Occipital lobe (tissue), 2 donors: Measurements from ENCODE around the gene CHCHD1. TPM values are rescaled to one million over a fixed set of nuclear protein-coding genes. Genes with fewer than 3 reads are reported as not detected.

Source experiments
- small RNA-seq: library from RNA; depleted of rRNA; stranded (forward); fragments of <200 nt; gene quantifications from one replicate; pipeline ENCODE3, GENCODE V24; 2014
- total RNA-seq: library from RNA; depleted of rRNA; stranded (reverse); fragments of >200 nt; gene quantifications from one replicate; pipeline ENCODE4 v1.2.3, GENCODE V29; 2014

Gene CHCHD1
- total RNA-seq, 1 donor from 2014 or later: 14.5 TPM

Small RNA genes within 50 kb of the gene (small RNA-seq; reads per million reads assigned to genes)
- not detected for gene AC022400.4
- gene AC022400.9: not detected
- not detected for gene ZSWIM8-AS1

Other genes with a start within 250 kb of the CHCHD1 start
- 31.7 TPM for gene USP54, start 190.7 kb upstream of the CHCHD1 start, total RNA-seq
- 0.78 TPM for gene MYOZ1, start 140.6 kb upstream of the CHCHD1 start, total RNA-seq
- not detected for gene SYNPO2L, start 126.0 kb upstream of the CHCHD1 start, total RNA-seq
- 6.6 TPM for gene AGAP5, start 83.9 kb upstream of the CHCHD1 start, total RNA-seq
- gene SEC24C, start 37.7 kb upstream of the CHCHD1 start, total RNA-seq: 44.0 TPM
- 30.7 TPM for gene ZSWIM8, start 3.6 kb downstream of the CHCHD1 start, total RNA-seq
- gene NDST2, start 29.6 kb downstream of the CHCHD1 start, total RNA-seq: 8.1 TPM
- 64.1 TPM for gene CAMK2G, start 92.5 kb downstream of the CHCHD1 start, total RNA-seq
- gene PLAU, start 129.1 kb downstream of the CHCHD1 start, total RNA-seq: 0.94 TPM
- gene VCL, start 216.1 kb downstream of the CHCHD1 start, total RNA-seq: 17.8 TPM